ENCODE results near the gene OLFML2B.

OLFML2B gene

GRCh38 chr1:162023547-162024501 is at the start of gene OLFML2B:
OLFML2B (minus strand) TSS chr1:162023869; CDS start chr1:162023430, 439 bp downstream.
- no peaks in the 10 kb centered on the region for H3K27me3 ChIP-seq (replicated peaks)
- peak within 1 kb of the TSS; percentile 84 for H3K4me3 ChIP-seq (ENCODE audit: low read depth, low read length)
- H3K36me3 ChIP-seq (replicated peaks): no peaks in the 10 kb centered on the region
- peak within 1 kb of the TSS; percentile 25 for H3K27ac ChIP-seq
- peak; percentile 63 for TF ChIP-seq CTCF (IDR thresholded peaks at IDR 0.05; ENCODE audit: low read depth, low read length, missing control alignments)
- in situ Hi-C loops (cut with HindIII; ENCODE audit: low pct_ligation_motif_present, low sequenced_read_pairs): no loop called here
- DNase-seq: peak; percentile 81

DNA sequence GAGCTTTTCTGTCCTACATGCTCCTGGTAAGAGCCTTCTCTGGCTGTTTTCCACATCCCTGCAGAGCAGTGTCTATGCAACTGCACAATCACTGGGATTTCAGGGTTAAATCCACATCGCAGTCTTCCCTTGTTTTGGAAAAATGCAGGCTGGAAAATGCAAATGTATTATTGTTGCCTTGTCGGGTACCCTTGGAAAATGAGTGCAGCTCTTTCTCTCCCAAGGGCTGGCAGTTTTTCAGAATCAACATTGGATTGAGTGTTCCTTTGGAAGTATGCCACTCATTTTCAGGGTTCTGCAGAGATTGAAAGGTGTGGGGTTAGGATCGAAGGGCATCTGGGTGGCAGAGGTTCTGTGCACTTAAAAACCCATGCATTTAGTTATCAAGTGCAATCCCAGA is 49.1 kb upstream of the OLFML2B start:
- Histone ChIP-seq H3K27ac (no peak overlapping the region), H3K36me3 (replicated peaks) (no peaks in the 10 kb centered on the region), H3K27me3 (replicated peaks) (peaks cover 5% of the 10 kb centered on the region), H3K4me3 (ENCODE audit: low read depth, low read length) (no peak overlapping the region)
- in situ Hi-C loops (cut with HindIII; ENCODE audit: low pct_ligation_motif_present, low sequenced_read_pairs): no loop called here
- no peak for TF ChIP-seq CTCF (IDR thresholded peaks at IDR 0.05; ENCODE audit: low read depth, low read length, missing control alignments)
- no peak for DNase-seq

DNA sequence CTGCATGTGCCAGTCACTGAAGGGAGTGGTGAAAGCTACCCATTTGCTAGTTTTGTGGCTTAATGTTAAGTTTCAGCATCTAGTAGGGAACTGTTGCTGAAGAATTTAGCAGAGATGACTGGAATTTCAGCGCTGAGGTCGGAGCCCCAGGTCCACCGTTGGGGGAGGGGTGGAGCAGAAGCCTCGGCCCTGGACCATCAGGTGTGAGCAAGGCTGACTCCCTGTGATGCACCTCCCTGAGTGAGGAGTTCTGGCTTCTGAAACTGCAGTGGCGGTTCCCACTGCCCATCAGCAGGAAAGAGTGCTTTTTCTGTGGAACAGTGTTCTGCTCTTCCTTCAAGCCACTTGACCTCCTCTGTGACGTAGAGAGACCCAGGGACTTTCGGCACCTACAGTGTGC is 47.2 kb upstream of the OLFML2B start:
- Histone ChIP-seq H3K27me3 (replicated peaks) (peaks cover 5% of the 10 kb centered on the region), H3K36me3 (replicated peaks) (no peaks in the 10 kb centered on the region), H3K27ac (no peak overlapping the region), H3K4me3 (ENCODE audit: low read depth, low read length) (no peak overlapping the region)
- DNase-seq: no peak
- in situ Hi-C loops (cut with HindIII; ENCODE audit: low pct_ligation_motif_present, low sequenced_read_pairs): no loop called here
- no peak for TF ChIP-seq CTCF (IDR thresholded peaks at IDR 0.05; ENCODE audit: low read depth, low read length, missing control alignments)

- H3K27ac ChIP-seq: no peak overlapping the region
- no peak for TF ChIP-seq CTCF (IDR thresholded peaks at IDR 0.05; ENCODE audit: low read depth, low read length, missing control alignments)
- in situ Hi-C loops (cut with HindIII; ENCODE audit: low pct_ligation_motif_present, low sequenced_read_pairs): no loop called here
- H3K27me3 ChIP-seq (replicated peaks): peaks cover 5% of the 10 kb centered on the region
- no peaks in the 10 kb centered on the region for H3K36me3 ChIP-seq (replicated peaks)
- no peak for DNase-seq
- peak overlapping the region; percentile 59 for H3K4me3 ChIP-seq (ENCODE audit: low read depth, low read length)
These were observed 46.6 kb upstream of the OLFML2B start for GRCh38 chr1:162070094-162070748.

- TF ChIP-seq CTCF (IDR thresholded peaks at IDR 0.05; ENCODE audit: low read depth, low read length, missing control alignments): no peak
- Histone ChIP-seq H3K27ac (no peak within 1 kb of the TSS), H3K27me3 (replicated peaks) (peaks cover 5% of the 10 kb centered on the region), H3K36me3 (replicated peaks) (no peaks in the 10 kb centered on the region), H3K4me3 (ENCODE audit: low read depth, low read length) (peak within 1 kb of the TSS; percentile 59)
- in situ Hi-C loops (cut with HindIII; ENCODE audit: low pct_ligation_motif_present, low sequenced_read_pairs): no loop called here
- DNase-seq: peak; percentile 29
These were observed 45.8 kb upstream of the OLFML2B start, which contains the start of gene NOS1AP for GRCh38 chr1:162069334-162070093. NOS1AP (plus strand) TSS chr1:162069691; CDS start chr1:162070178, 487 bp downstream.

Data from brain microvascular endothelial cell (primary cell).